K562 (cell line): Measurements from ENCODE around the gene POLD2.

Source experiments
- CHD2 ChIP-seq: IDR thresholded peaks from 2 replicates; pipeline ENCODE4 v1.6.1; 2011; ENCODE audit warnings: low read depth, low read length
- CTCF ChIP-seq, 3 experiments: IDR thresholded peaks in 2 of 3; conservative IDR thresholded peaks in 1 of 3; 2 replicates each; pipeline ENCODE4 v1.5.1; 2011 to 2012; ENCODE audit warnings: low read length in 3 of 3, mild to moderate bottlenecking in 3 of 3, control low read depth in 2 of 3, improper control_type of control experiment in 1 of 3, inconsistent platforms in 1 of 3, low read depth in 1 of 3, mixed read lengths in 1 of 3, moderate library complexity in 1 of 3; ENCODE audit not compliant: insufficient read depth in 2 of 3
- E2F8 ChIP-seq: fragments of 450-650 bp; IDR thresholded peaks from 2 replicates; pipeline ENCODE4 v1.7.1; 2018; ENCODE audit warnings: mild to moderate bottlenecking, low read depth; ENCODE audit not compliant: partially characterized antibody
- L3MBTL2 ChIP-seq: fragments of 450-650 bp; IDR thresholded peaks from 2 replicates; pipeline ENCODE4 v1.6.1; 2016; ENCODE audit warnings: mild to moderate bottlenecking, moderate library complexity
- USF1 ChIP-seq: sonication (generic); formaldehyde crosslinking; IDR thresholded peaks from 2 replicates; pipeline ENCODE4 v1.9.0; 2022; ENCODE audit warnings: mild to moderate bottlenecking, missing genetic modification reagents
- ZBTB2 ChIP-seq: fragments of 450-650 bp; IDR thresholded peaks from 2 replicates; pipeline ENCODE4 v1.6.1; 2016; ENCODE audit warnings: antibody characterized with exemption

GRCh38 chr7:44107116-44107960 lies 16.0 kb downstream of the POLD2 start:
- TF ChIP-seq CTCF (IDR thresholded peaks at IDR 0.05 in 2 of 3, conservative IDR thresholded peaks at IDR 0.05 in 1 of 3; ENCODE audit: insufficient read depth in 2 of 3, low read depth in 1 of 3, low read length in 3 of 3) (no peak), L3MBTL2 (no peak), E2F8 (no peak), USF1 (CRISPR knock-in tag) (no peak), CHD2 (no peak), ZBTB2 (no peak)
